Stimulated activated CD4-positive, alpha-beta T cell treated with anti-CD3 and anti-CD28 coated beads, TNF-alpha, amount 100 ng/mL, for 4 hours (primary cell): ENCODE results near the gene MACROD1.

Experiments
- DNase-seq, 3 experiments: peaks; one replicate each; pipeline ENCODE4 v3.0.0-alpha.2; 2020; ENCODE audit warnings: low read depth in 3 of 3

Gene MACROD1

GRCh38 chr11:64131683-64132190 is 34.2 kb downstream of the MACROD1 start:
- DNase-seq, result no peak

GRCh38 chr11:64130618-64131017 is 35.3 kb downstream of the MACROD1 start:
- DNase-seq, result no peak

- DNase-seq, result no peak
Measured at GRCh38 chr11:64129403-64129802, 36.5 kb downstream of the MACROD1 start.

GRCh38 chr11:64128255-64129006 is 37.5 kb downstream of the MACROD1 start:
- no peak for DNase-seq

- DNase-seq, result no peak
Measured at GRCh38 chr11:64127267-64128072, 38.4 kb downstream of the MACROD1 start.

GRCh38 chr11:64126796-64127195 is 39.1 kb downstream of the MACROD1 start:
- no peak for DNase-seq

- DNase-seq, result no peak
Measured at GRCh38 chr11:64126371-64126770, 39.5 kb downstream of the MACROD1 start.

GRCh38 chr11:64125676-64126075 is 40.2 kb downstream of the MACROD1 start:
- no peak for DNase-seq

GRCh38 chr11:64124147-64124546 is 41.8 kb downstream of the MACROD1 start:
- DNase-seq, result no peak

GRCh38 chr11:64123679-64124078 is 42.2 kb downstream of the MACROD1 start:
- DNase-seq, result no peak

GRCh38 chr11:64122411-64123410 is 43.2 kb downstream of the MACROD1 start:
- DNase-seq, result no peak

GRCh38 chr11:64121663-64122410 is 44.1 kb downstream of the MACROD1 start:
- DNase-seq, result no peak

- no peak for DNase-seq
Measured at GRCh38 chr11:64120951-64121569, 44.9 kb downstream of the MACROD1 start.

- DNase-seq, result no peak
Measured at GRCh38 chr11:64119700-64120099, 46.2 kb downstream of the MACROD1 start.

- DNase-seq, result no peak
Measured at GRCh38 chr11:64118876-64119665, 46.8 kb downstream of the MACROD1 start.

- no peak for DNase-seq
Measured at GRCh38 chr11:64117763-64118459, 48.0 kb downstream of the MACROD1 start.

- DNase-seq, result no peak
Measured at GRCh38 chr11:64115531-64116522, 50.1 kb downstream of the MACROD1 start.

GRCh38 chr11:64114231-64114630 is 51.7 kb downstream of the MACROD1 start:
- DNase-seq, result no peak
